Heart left ventricle (tissue), 16 donors: ENCODE measurements around the gene BTBD18. TPM values are rescaled to one million over a fixed set of nuclear protein-coding genes. Genes with fewer than 3 reads are reported as not detected.

Experiments
- ATAC-seq, 4 donors: fragments of 200-7000 bp; cut with Tn5 transposase; one replicate each; pipeline ENCODE4 v1.9.1; 2020 to 2022; ENCODE audit warnings: moderate library complexity in 4 of 4, mild to moderate bottlenecking in 3 of 4, moderate number of reproducible peaks in 1 of 4
- DNase-seq, 5 donors: peaks; one replicate each; pipeline ENCODE4 v3.0.0-alpha.2; 2020
- H3K27ac ChIP-seq, 12 donors: fragments of 200-600 bp; sonication (generic) in 4 of 12; one replicate each; pipeline versions ENCODE4 v1.5.0 to v1.8.0; 2016 to 2022; ENCODE audit warnings: mild to moderate bottlenecking in 2 of 12
- H3K27me3 ChIP-seq, 9 donors: fragments of 200-600 bp; sonication (generic) in 2 of 9; one replicate each; pipeline versions ENCODE4 v1.5.1 to v1.8.0; 2016 to 2022; ENCODE audit warnings: mild to moderate bottlenecking in 3 of 9
- H3K36me3 ChIP-seq, 9 donors: fragments of 200-600 bp; sonication (generic) in 2 of 9; one replicate each; pipeline versions ENCODE4 v1.5.0 to v1.8.0; 2018 to 2022; ENCODE audit warnings: mild to moderate bottlenecking in 2 of 9
- H3K4me1 ChIP-seq, 12 donors: fragments of 200-600 bp; sonication (generic) in 4 of 12; one replicate each; pipeline versions ENCODE4 v1.5.0 to v1.8.0; 2016 to 2022; ENCODE audit warnings: mild to moderate bottlenecking in 3 of 12
- H3K4me3 ChIP-seq, 12 donors: fragments of 200-600 bp; sonication (generic) in 4 of 12; one replicate each; pipeline versions ENCODE4 v1.5.0 to v1.8.0; 2017 to 2022; ENCODE audit warnings: mild to moderate bottlenecking in 9 of 12, moderate library complexity in 4 of 12
- H3K9me3 ChIP-seq, 12 donors: fragments of 200-600 bp; sonication (generic) in 4 of 12; one replicate each; pipeline versions ENCODE4 v1.5.0 to v1.8.0; 2016 to 2022; ENCODE audit warnings: mild to moderate bottlenecking in 1 of 12
- CTCF ChIP-seq, 12 donors: fragments of 200-600 bp; sonication (generic) in 4 of 12; IDR thresholded peaks; one replicate each; pipeline versions ENCODE4 v1.5.0 to v1.8.0; 2018 to 2022; ENCODE audit warnings: antibody characterized with exemption in 12 of 12, mild to moderate bottlenecking in 5 of 12
- POLR2A ChIP-seq, 2 donors: fragments of 450-650 bp; IDR thresholded peaks; one replicate each; pipeline ENCODE4 v1.6.1; 2017; ENCODE audit warnings: antibody characterized with exemption in 2 of 2, mild to moderate bottlenecking in 2 of 2, moderate library complexity in 2 of 2
- WGBS, 4 donors: extraction: QIAGEN DNeasy Blood & Tissue Kit in 2 of 4; methylation state at CpG; one replicate each; pipeline versions ENCODE4 v1.1.5 to v1.1.7; 2013 to 2018; 5-methylcytosine and 5-hydroxymethylcytosine counted together
- intact Hi-C, 10 donors: fragments of 100-400 bp; cut with DNase I; formaldehyde crosslinking; loops; one replicate each; pipeline versions ENCODE4 v1.11.1 to v1.14.2; 2022
- polyA plus RNA-seq, 2 donors: library from polyadenylated mRNA; stranded (reverse); fragments of 200-250 nt; gene quantifications; one replicate each; pipeline ENCODE4 v1.2.3, GENCODE V29; 2013
- total RNA-seq, 9 donors: library from RNA; depleted of rRNA in 2 of 9; stranded (reverse); fragments of >200 nt in 2 of 9; fragmentation: NEBNext Ultra II Directional in 3 of 9; extraction: Animal tissue kit (Norgen Biotek cat#: 25700) in 3 of 9; gene quantifications; one replicate each; pipeline versions ENCODE4 v1.1.0 to v1.2.4, GENCODE V29; 2016 to 2023
- donor health status: ischemic (EF 13 %, LVEDD 7.1; RV severe dilation, severe dysfunction).
- donor health status: healthy with polysubstance abuse.
- donor health status: DM: no; HTN: yes; CAD: no.
- donor health status: DM: no; HTN: no; CAD: no.
- donor health status: ischemic (EF 25% LVEDD 6.9; RV normal size, moderate dysfunction).
- donor health status: ischemic (EF 25% LVEDD 5.7; RV mildly dilated, moderate dysfunction).
- donor health status: healthy.
- donor health status: DM: yes; HTN: yes; CAD: no.
- donor health status: ischemic (EF 35%, LVEDD 5.7; RV mildly dilated, moderate dysfunction).
- donor health status: nonischemic (EF 11% LVEDD 7.7; RV severe dilation, severe dysfunction).
- donor health status: DM: yes; HTN: yes; CAD: no.
- donor health status: PGD.
- donor health status: ischemic (EF 29% LVEDD 5.4; RV normal size, mild dysfunction).
- donor health status: nonischemic (EF 23%, LVEDD 6.1; RV moderate dilation, normal function).

Gene BTBD18
- total and polyA plus RNA-seq, 11 donors, result 0.11 TPM; not detected in 10

GRCh38 chr11:57704932-57705331 lies 46.7 kb downstream of the BTBD18 start:
- ATAC-seq (no peak), DNase-seq (no peak)
- H3K36me3 ChIP-seq, result peaks cover 0 to 71% (median 51%) of the 10 kb centered on the region in 9 donors
- TF ChIP-seq CTCF (IDR thresholded peaks at IDR 0.05) (no peak), POLR2A (IDR thresholded peaks at IDR 0.05) (no peak)
- no peak overlapping the region for H3K27ac ChIP-seq
- H3K4me3 ChIP-seq, result no peak overlapping the region
- H3K27me3 ChIP-seq, result no peaks in the 10 kb centered on the region
- 85 to 90% (median 87%) methylated on average over 6 of the region's 6 CpGs for WGBS, 4 donors
- no peaks in the 10 kb centered on the region for H3K9me3 ChIP-seq
- intact Hi-C loops, result no loop called here
- peaks cover 0 to 9% (median 0%) of the 10 kb centered on the region in 12 donors for H3K4me1 ChIP-seq

- no peaks in the 10 kb centered on the region for H3K27me3 ChIP-seq
- 90 to 94% (median 92%) methylated on average over 4 of the region's 4 CpGs for WGBS, 4 donors
- no peak overlapping the region for H3K27ac ChIP-seq
- H3K4me1 ChIP-seq, result peaks cover 0 to 2% (median 0%) of the 10 kb centered on the region in 12 donors
- H3K4me3 ChIP-seq, result no peak overlapping the region
- ATAC-seq (no peak), DNase-seq (no peak)
- TF ChIP-seq CTCF (IDR thresholded peaks at IDR 0.05) (no peak), POLR2A (IDR thresholded peaks at IDR 0.05) (no peak)
- intact Hi-C loops, result no loop called here
- peaks cover 0 to 80% (median 59%) of the 10 kb centered on the region in 9 donors for H3K36me3 ChIP-seq
- no peaks in the 10 kb centered on the region for H3K9me3 ChIP-seq
Measured at GRCh38 chr11:57703341-57703740, 48.3 kb downstream of the BTBD18 start.

GRCh38 chr11:57700425-57700824 lies 51.2 kb downstream of the BTBD18 start:
- Histone ChIP-seq H3K27ac (no peak overlapping the region), H3K4me1 (no peaks in the 10 kb centered on the region), H3K27me3 (no peaks in the 10 kb centered on the region), H3K36me3 (peaks cover 7 to 99% (median 89%) of the 10 kb centered on the region in 9 donors), H3K4me3 (no peak overlapping the region), H3K9me3 (no peaks in the 10 kb centered on the region)
- intact Hi-C loops, result no loop called here
- no peak for ATAC-seq
- TF ChIP-seq CTCF (IDR thresholded peaks at IDR 0.05) (no peak), POLR2A (IDR thresholded peaks at IDR 0.05) (no peak)
- 54 to 60% (median 59%) methylated on average over 3 of the region's 3 CpGs for WGBS, 4 donors
- no peak for DNase-seq

GRCh38 chr11:57699813-57700212 lies 51.8 kb downstream of the BTBD18 start:
- ATAC-seq, result no peak
- DNase-seq, result no peak
- peaks cover 7 to 100% (median 90%) of the 10 kb centered on the region in 9 donors for H3K36me3 ChIP-seq
- no peaks in the 10 kb centered on the region for H3K9me3 ChIP-seq
- no peak overlapping the region for H3K27ac ChIP-seq
- TF ChIP-seq CTCF (IDR thresholded peaks at IDR 0.05) (no peak), POLR2A (IDR thresholded peaks at IDR 0.05) (no peak)
- H3K4me1 ChIP-seq, result no peaks in the 10 kb centered on the region
- intact Hi-C loops, result no loop called here
- H3K27me3 ChIP-seq, result no peaks in the 10 kb centered on the region
- WGBS, 4 donors, result 80 to 87% (median 87%) methylated on average over 10 of the region's 10 CpGs
- H3K4me3 ChIP-seq, result no peak overlapping the region
